BLaER1 treated with 17β-estradiol and CSF1 and Interleukin-3, amounts not matched to agents 10 nM and 100 nM (cell line): ENCODE measurements around the gene SLC16A2.

Experiments used
- H3K27ac ChIP-seq, 11 experiments: shearing (Covaris generic); formaldehyde crosslinking; 2 replicates each; pipeline ENCODE4 v1.8.1; 2022
- H3K27me3 ChIP-seq, 11 experiments: shearing (Covaris generic); formaldehyde crosslinking; 2 replicates each; pipeline ENCODE4 v1.8.1; 2022
- H3K36me3 ChIP-seq, 11 experiments: shearing (Covaris generic); formaldehyde crosslinking; 2 replicates each; pipeline ENCODE4 v1.8.1; 2022
- H3K4me1 ChIP-seq, 10 experiments: shearing (Covaris generic); formaldehyde crosslinking; 2 replicates each; pipeline ENCODE4 v1.8.1; 2022
- H3K4me2 ChIP-seq, 11 experiments: shearing (Covaris generic); formaldehyde crosslinking; 2 replicates each; pipeline ENCODE4 v1.8.1; 2022
- H3K4me3 ChIP-seq, 10 experiments: shearing (Covaris generic); formaldehyde crosslinking; 2 replicates each; pipeline ENCODE4 v1.8.1; 2022
- H3K9ac ChIP-seq, 11 experiments: shearing (Covaris generic); formaldehyde crosslinking; 2 replicates each; pipeline ENCODE4 v1.8.1; 2022
- H3K9me3 ChIP-seq, 11 experiments: shearing (Covaris generic); formaldehyde crosslinking; replicated peaks in 1 of 11; 2 replicates each; pipeline ENCODE4 v1.8.1; 2022
- H4K20me1 ChIP-seq, 11 experiments: shearing (Covaris generic); formaldehyde crosslinking; 2 replicates each; pipeline ENCODE4 v1.8.1; 2022
- Cebpa-rat ChIP-seq, 11 experiments: shearing (Covaris generic); IDR thresholded peaks; 2 replicates each; pipeline ENCODE4 v1.8.1; 2022

SLC16A2 gene

DNA sequence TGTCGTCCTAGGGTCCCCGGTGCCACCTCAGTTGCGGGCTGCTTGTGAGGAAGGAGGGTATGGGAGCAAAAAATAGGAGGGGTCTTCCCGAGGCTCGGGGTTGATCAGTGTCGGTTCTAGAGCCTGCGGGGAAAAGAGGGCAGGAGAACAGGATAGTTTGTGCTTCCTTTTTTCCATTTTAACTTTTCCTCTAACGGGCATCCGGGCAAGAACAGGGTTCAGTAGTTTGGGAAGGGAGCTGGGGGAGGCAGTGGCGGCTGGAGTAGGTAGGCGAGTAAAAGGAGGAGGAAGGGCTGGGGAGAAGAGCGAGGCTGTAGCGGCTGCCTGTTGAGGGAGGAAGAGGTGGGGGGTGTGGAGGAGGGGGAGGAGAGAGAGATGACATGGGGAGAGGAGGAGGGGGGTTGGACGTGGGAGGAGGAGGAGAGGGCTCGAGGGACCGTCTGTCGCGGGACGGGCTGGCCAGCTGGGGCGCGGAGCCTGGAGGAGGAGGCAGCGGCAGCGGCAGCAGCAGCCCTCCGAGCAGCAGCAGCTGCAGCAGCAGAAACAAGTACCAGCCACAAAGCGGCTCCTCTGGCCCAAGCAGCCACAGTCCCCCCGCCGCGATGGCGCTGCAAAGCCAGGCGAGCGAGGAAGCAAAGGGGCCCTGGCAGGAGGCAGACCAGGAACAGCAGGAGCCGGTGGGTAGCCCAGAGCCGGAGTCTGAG lies at the start of gene SLC16A2:
TSS of gene SLC16A2 (plus strand) at position 458 of the 704 bp plus-strand sequence. CDS start at position 603, 145 bp downstream.
- Histone ChIP-seq H3K27me3 (peaks cover 8 to 45% (median 38%) of the 10 kb centered on the region in 11 experiments; a peak in 21 of 22 replicates), H3K27ac (peak within 1 kb of the TSS; percentile 41 to 87 (median 83); a peak in 21 of 22 replicates), H3K9me3 (peaks cover 0 to 30% (median 10%) of the 10 kb centered on the region in 11 experiments; a peak in 15 of 22 replicates), H3K9ac (peak within 1 kb of the TSS; percentile 77 to 87 (median 83)), H3K4me3 (peak within 1 kb of the TSS; percentile 57 to 77 (median 68)), H4K20me1 (no peaks in the 10 kb centered on the region), H3K4me2 (peak within 1 kb of the TSS; percentile 77 to 90 (median 83)), H3K4me1 (peaks cover 0 to 27% (median 19%) of the 10 kb centered on the region in 10 experiments; a peak in 18 of 20 replicates), H3K36me3 (no peaks in the 10 kb centered on the region)
- TF ChIP-seq Cebpa-rat (IDR thresholded peaks at IDR 0.05) = no peak

- no peaks in the 10 kb centered on the region for H4K20me1 ChIP-seq
- no peak overlapping the region for H3K9ac ChIP-seq
- peaks cover 0 to 9% (median 5%) of the 10 kb centered on the region in 11 experiments; a peak in 5 of 22 replicates for H3K9me3 ChIP-seq
- no peak overlapping the region for H3K4me3 ChIP-seq
- H3K36me3 ChIP-seq = no peaks in the 10 kb centered on the region
- no peaks in the 10 kb centered on the region for H3K4me1 ChIP-seq
- H3K27me3 ChIP-seq = peaks cover 83 to 100% (median 99%) of the 10 kb centered on the region in 11 experiments
- no peak for TF ChIP-seq Cebpa-rat (IDR thresholded peaks at IDR 0.05)
- H3K4me2 ChIP-seq = no peak overlapping the region
- no peak overlapping the region for H3K27ac ChIP-seq
These were observed 49.0 kb upstream of the SLC16A2 start for GRCh38 chrX:74372272-74372671.

DNA sequence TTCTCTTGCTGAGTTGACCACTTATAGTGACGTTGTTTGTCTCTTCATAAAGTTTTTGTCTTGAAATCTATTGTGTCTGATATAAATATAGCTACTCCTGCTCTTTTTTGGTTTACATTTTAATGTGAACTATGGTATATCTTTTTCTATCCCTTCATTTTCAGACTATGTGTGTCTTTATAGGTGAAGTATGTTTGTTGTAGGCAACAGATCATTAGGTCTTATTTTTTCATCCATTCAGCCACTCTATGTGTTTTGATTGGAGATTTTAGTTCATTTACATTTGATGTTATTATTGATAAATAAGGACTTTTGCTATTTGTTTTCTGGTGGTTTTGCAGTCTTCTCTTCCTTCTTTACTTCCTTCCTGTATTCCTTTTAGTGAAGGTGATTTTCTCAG lies 44.0 kb upstream of the SLC16A2 start:
- no peak overlapping the region for H3K4me2 ChIP-seq
- H3K27ac ChIP-seq = no peak overlapping the region
- H3K9me3 ChIP-seq = peaks cover 0 to 17% (median 7%) of the 10 kb centered on the region in 11 experiments; a peak in 6 of 22 replicates
- no peaks in the 10 kb centered on the region for H4K20me1 ChIP-seq
- H3K4me1 ChIP-seq = peaks cover 0 to 9% (median 2%) of the 10 kb centered on the region in 10 experiments; a peak in 6 of 20 replicates
- H3K36me3 ChIP-seq = no peaks in the 10 kb centered on the region
- H3K27me3 ChIP-seq = peaks cover 66 to 99% (median 92%) of the 10 kb centered on the region in 11 experiments
- no peak for TF ChIP-seq Cebpa-rat (IDR thresholded peaks at IDR 0.05)
- no peak overlapping the region for H3K9ac ChIP-seq
- no peak overlapping the region for H3K4me3 ChIP-seq

GRCh38 chrX:74382613-74383012 lies 38.7 kb upstream of the SLC16A2 start:
- Histone ChIP-seq H3K9ac (no peak overlapping the region), H3K4me2 (peak overlapping the region in 3 of 11 experiments; percentile 22 to 48 (median 24); a peak in 3 of 22 replicates), H3K9me3 (peaks cover 1 to 13% (median 9%) of the 10 kb centered on the region in 11 experiments; a peak in 15 of 22 replicates), H3K4me1 (peaks cover 0 to 18% (median 5%) of the 10 kb centered on the region in 10 experiments; a peak in 6 of 20 replicates), H3K36me3 (no peaks in the 10 kb centered on the region), H3K27me3 (peaks cover 63 to 99% (median 90%) of the 10 kb centered on the region in 11 experiments), H3K4me3 (no peak overlapping the region), H4K20me1 (0 out of 22 replicates have a peak, but pooled peaks cover 0 to 4% (median 0%) of the 10 kb centered on the region in 11 experiments), H3K27ac (peak overlapping the region in 2 of 11 experiments; percentile 12 to 33; a peak in 3 of 22 replicates)
- no peak for TF ChIP-seq Cebpa-rat (IDR thresholded peaks at IDR 0.05)

GRCh38 chrX:74383611-74384010 lies 37.7 kb upstream of the SLC16A2 start:
- Histone ChIP-seq H3K27ac (no peak overlapping the region), H4K20me1 (0 out of 22 replicates have a peak, but pooled peaks cover 0 to 4% (median 0%) of the 10 kb centered on the region in 11 experiments), H3K9me3 (peaks cover 0 to 15% (median 12%) of the 10 kb centered on the region in 11 experiments; a peak in 14 of 22 replicates), H3K36me3 (no peaks in the 10 kb centered on the region), H3K4me1 (peaks cover 0 to 18% (median 5%) of the 10 kb centered on the region in 10 experiments; a peak in 6 of 20 replicates), H3K4me3 (no peak overlapping the region), H3K27me3 (peaks cover 71 to 100% (median 94%) of the 10 kb centered on the region in 11 experiments), H3K4me2 (no peak overlapping the region), H3K9ac (0 out of 22 replicates have a peak overlapping the region, but pooled peaks of 1 of the 11 experiments have one; percentile 9)
- no peak for TF ChIP-seq Cebpa-rat (IDR thresholded peaks at IDR 0.05)

GRCh38 chrX:74389016-74389722 lies 32.1 kb upstream of the SLC16A2 start:
- Histone ChIP-seq H3K27me3 (peaks cover 76 to 100% (median 94%) of the 10 kb centered on the region in 11 experiments), H4K20me1 (no peaks in the 10 kb centered on the region), H3K36me3 (no peaks in the 10 kb centered on the region), H3K9me3 (peaks cover 0 to 15% (median 12%) of the 10 kb centered on the region in 11 experiments; a peak in 14 of 22 replicates), H3K4me3 (no peak overlapping the region), H3K4me2 (no peak overlapping the region), H3K4me1 (no peaks in the 10 kb centered on the region), H3K27ac (no peak overlapping the region), H3K9ac (no peak overlapping the region)
- TF ChIP-seq Cebpa-rat (IDR thresholded peaks at IDR 0.05) = no peak

DNA sequence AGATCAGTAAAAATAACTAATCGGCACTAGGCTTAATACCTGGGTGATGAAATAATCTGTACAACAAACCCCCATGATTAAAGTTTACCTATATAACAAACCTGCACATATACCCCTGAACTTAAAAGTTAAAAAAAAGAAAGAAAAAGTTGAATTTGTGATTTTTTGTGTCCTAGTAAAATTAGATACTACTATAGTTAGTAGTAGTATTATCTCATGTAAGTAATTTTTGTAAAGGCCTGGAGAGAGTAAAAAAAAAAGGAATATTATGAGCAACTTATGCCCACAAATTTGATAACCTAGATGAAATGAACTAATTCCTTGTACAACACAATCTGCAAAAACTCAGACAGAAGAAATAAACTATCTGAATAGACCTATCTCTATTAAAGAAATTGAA lies 25.7 kb upstream of the SLC16A2 start:
- no peak overlapping the region for H3K9ac ChIP-seq
- no peak overlapping the region for H3K27ac ChIP-seq
- no peaks in the 10 kb centered on the region for H3K4me1 ChIP-seq
- no peak for TF ChIP-seq Cebpa-rat (IDR thresholded peaks at IDR 0.05)
- H3K4me2 ChIP-seq = no peak overlapping the region
- no peaks in the 10 kb centered on the region for H3K36me3 ChIP-seq
- no peak overlapping the region for H3K4me3 ChIP-seq
- peaks cover 0 to 7% (median 0%) of the 10 kb centered on the region in 11 experiments; a peak in 1 of 22 replicates for H3K9me3 ChIP-seq
- peaks cover 54 to 97% (median 86%) of the 10 kb centered on the region in 11 experiments for H3K27me3 ChIP-seq
- no peaks in the 10 kb centered on the region for H4K20me1 ChIP-seq

DNA sequence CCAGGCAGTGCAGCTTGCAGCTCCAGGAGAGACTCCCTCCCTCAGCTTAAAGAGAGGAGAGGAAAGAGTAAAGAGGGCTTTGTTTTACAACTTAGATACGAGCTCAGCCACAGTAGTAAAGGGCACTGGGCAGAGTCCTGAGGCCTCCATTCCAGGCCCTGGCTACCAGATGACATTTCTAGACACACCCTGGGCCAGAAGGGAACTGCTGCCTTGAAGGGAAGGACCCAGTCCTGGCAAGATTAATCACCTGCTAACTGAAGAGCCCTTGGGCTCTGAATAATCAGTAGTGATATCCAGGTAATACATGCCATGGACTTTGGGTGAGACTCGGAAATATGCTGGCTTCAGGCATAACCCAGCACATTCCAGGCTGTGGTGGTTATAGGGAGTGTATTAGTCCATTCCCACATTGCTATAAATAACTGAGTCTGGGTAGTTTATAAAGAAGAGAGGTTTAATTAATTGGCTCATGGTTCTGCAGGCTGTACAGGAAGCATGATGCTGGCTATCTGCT lies 15.3 kb upstream of the SLC16A2 start:
- Histone ChIP-seq H3K4me2 (no peak overlapping the region), H4K20me1 (no peaks in the 10 kb centered on the region; a peak in 1 of 22 replicates), H3K27me3 (peaks cover 38 to 98% (median 82%) of the 10 kb centered on the region in 11 experiments), H3K4me1 (no peaks in the 10 kb centered on the region), H3K27ac (no peak overlapping the region), H3K9ac (no peak overlapping the region), H3K36me3 (no peaks in the 10 kb centered on the region), H3K9me3 (no peaks in the 10 kb centered on the region; a peak in 1 of 22 replicates), H3K4me3 (no peak overlapping the region)
- TF ChIP-seq Cebpa-rat (IDR thresholded peaks at IDR 0.05) = no peak
